ENCODE results near the gene SPIB.

The SPIB gene

GRCh38 chr19:50476224-50476906 is 57.6 kb downstream of the SPIB start, which contains the start of the genes EMC10 and GARIN5A:
EMC10 (plus strand) TSS chr19:50476507; CDS start chr19:50476545, 38 bp downstream.
GARIN5A (minus strand) TSS chr19:50476848; CDS start chr19:50476388, 460 bp downstream.
- DNase-seq = peak; percentile 56

- DNase-seq = no peak
Observed at GRCh38 chr19:50476907-50477238, 58.1 kb downstream of the SPIB start.

- DNase-seq = no peak
Observed at GRCh38 chr19:50477751-50478515, 59.2 kb downstream of the SPIB start.

DNA sequence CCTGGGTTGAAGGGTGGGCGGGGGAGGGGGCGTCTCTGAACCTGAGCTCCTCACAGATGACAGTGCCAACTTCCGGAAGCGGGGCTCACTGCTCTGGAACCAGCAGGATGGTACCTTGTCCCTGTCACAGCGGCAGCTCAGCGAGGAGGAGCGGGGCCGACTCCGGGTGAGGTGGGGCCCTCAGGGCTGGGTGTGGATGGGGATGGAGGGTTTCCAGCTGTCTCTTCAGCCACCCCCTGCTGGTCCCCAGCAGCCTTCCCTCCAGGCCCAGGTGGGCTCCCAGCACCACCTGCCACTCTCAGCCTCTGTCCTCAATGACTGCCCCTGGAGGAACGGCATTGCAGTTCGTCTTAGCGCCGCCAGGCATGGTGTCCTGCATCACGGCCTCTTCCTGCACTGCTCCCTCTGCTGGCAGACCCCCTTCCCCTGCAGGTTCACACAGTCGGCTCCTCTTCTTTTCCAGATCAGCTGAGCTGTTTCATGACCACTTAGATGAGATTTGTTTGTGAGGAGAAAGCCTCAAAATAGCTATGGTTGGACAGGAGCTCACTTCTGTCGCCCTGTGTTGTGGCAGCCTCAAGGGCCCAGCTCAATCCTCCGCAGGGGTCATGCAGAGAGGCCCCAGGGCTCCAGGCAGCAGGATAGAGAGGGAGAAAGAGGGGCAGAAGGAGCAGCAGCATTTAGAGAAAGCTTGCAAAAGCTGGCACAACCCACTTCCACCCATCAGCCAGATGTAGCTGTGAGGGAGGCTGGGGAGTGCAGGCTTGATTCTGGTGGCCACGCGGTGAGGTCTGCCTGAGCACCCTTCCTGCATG is 60.4 kb downstream of the SPIB start:
- DNase-seq = no peak

GRCh38 chr19:50479761-50480251 is 61.1 kb downstream of the SPIB start:
- DNase-seq = no peak

DNA sequence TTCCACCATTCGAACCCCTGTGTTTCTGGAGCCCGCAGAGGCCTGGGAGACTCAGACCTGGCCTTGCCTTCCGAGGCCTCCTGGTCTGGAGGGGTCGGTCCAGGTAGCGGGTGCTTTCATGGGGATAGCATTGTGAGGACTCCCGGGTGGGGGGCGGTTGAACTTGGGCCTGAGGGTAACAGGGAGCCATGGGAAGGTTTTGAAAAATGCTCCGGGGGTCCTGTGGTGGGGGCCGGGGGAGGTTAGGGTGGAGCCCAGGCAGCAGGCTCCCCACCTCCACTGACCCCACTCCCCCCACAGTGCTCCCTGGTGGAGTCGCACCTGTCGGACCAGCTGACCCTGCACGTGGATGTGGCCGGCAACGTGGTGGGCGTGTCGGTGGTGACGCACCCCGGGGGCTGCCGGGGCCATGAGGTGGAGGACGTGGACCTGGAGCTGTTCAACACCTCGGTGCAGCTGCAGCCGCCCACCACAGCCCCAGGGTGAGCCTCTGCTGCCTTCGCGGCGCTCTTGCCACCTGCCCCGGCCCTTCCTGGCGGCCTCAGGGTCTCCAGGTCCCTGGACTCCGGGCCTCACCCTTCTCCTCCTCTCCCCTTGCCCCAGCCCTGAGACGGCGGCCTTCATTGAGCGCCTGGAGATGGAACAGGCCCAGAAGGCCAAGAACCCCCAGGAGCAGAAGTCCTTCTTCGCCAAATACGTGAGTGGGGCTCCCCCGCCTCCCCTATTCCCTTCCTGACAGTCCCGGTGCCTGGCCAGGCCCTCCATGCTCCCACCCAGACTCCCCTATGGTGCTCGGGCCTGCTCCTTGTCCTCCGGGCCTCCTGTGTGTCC is 61.8 kb downstream of the SPIB start:
- no peak for DNase-seq

All from HCEC 1CT (cell line).